GM12875 (cell line): Measurements from ENCODE around the gene OIT3.

Source experiments
- H3K4me3 ChIP-seq: one replicate; pipeline ENCODE4 v1.5.1; 2011; ENCODE audit warnings: low read depth, low read length, control low read depth
- TF ChIP-seq, protein P1 (sequence below): IDR thresholded peaks from 2 replicates; pipeline ENCODE4 v1.5.1; 2011; ENCODE audit warnings: low read depth, mild to moderate bottlenecking, control low read depth, inconsistent platforms, low read length, moderate library complexity, borderline replicate concordance; ENCODE audit not compliant: insufficient read depth

The OIT3 gene

DNA sequence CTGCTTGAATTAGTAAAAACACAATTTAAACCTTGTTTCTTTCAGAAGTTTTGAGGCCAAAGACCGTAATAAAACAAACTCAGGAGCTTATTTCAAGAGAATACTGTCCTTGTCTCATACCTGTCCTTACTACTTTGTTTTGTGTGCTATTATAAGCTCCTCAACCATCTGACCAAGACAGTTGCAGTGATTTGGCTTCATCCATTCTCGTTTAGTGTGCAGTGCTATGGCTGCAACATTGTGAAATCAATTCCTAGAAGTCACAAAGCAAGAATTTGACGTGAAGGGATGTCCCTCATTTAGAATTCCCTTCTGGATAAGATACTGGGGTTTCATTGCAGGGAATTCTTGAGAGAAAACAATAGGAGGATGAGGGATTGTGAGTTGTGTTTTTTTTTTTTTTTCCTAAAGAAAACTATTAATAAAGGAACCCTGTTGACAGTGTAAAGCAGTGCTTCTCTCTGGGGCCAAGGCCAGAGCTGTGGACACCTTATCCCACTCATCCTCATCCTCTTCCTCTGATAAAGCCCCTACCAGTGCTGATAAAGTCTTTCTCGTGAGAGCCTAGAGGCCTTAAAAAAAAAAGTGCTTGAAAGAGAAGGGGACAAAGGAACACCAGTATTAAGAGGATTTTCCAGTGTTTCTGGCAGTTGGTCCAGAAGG lies at the start of gene OIT3:
TSS of gene OIT3 (plus strand) at position 604 of the 663 bp plus-strand sequence. CDS start 60 bp downstream, outside the sequence.
- TF ChIP-seq, protein P1, sequence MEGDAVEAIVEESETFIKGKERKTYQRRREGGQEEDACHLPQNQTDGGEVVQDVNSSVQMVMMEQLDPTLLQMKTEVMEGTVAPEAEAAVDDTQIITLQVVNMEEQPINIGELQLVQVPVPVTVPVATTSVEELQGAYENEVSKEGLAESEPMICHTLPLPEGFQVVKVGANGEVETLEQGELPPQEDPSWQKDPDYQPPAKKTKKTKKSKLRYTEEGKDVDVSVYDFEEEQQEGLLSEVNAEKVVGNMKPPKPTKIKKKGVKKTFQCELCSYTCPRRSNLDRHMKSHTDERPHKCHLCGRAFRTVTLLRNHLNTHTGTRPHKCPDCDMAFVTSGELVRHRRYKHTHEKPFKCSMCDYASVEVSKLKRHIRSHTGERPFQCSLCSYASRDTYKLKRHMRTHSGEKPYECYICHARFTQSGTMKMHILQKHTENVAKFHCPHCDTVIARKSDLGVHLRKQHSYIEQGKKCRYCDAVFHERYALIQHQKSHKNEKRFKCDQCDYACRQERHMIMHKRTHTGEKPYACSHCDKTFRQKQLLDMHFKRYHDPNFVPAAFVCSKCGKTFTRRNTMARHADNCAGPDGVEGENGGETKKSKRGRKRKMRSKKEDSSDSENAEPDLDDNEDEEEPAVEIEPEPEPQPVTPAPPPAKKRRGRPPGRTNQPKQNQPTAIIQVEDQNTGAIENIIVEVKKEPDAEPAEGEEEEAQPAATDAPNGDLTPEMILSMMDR, result no peak
- no peak within 1 kb of the TSS for H3K4me3 ChIP-seq

GRCh38 chr10:72846238-72846637 lies 47.3 kb upstream of the OIT3 start:
- H3K4me3 ChIP-seq, result no peak overlapping the region
- TF ChIP-seq, protein P1, result no peak

- no peak overlapping the region for H3K4me3 ChIP-seq
- TF ChIP-seq, protein P1, result no peak
These were observed 45.9 kb upstream of the OIT3 start for GRCh38 chr10:72847681-72848080.

- no peak overlapping the region for H3K4me3 ChIP-seq
- TF ChIP-seq, protein P1, result no peak
These were observed 42.7 kb upstream of the OIT3 start for GRCh38 chr10:72850861-72851260.

DNA sequence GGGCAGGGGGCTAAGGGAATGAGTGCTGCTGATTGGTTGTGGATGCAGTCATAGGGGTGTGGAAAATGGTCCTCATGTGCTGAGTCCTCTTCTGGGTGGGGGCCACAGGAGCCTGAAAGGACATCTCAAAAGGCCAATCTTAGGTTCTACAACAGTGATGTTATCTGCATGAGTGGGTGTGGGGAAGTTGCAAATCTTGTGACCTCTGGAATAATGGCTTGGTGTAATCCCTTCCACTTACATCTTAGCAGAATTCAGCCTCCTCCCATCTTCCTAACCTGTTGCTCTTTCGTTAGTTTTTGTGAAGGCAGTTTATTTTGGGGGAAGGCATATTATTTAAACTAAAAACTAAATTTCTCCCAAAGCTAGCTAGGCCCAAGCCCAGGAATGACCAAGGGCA lies 42.0 kb upstream of the OIT3 start:
- no peak overlapping the region for H3K4me3 ChIP-seq
- TF ChIP-seq, protein P1, result no peak

DNA sequence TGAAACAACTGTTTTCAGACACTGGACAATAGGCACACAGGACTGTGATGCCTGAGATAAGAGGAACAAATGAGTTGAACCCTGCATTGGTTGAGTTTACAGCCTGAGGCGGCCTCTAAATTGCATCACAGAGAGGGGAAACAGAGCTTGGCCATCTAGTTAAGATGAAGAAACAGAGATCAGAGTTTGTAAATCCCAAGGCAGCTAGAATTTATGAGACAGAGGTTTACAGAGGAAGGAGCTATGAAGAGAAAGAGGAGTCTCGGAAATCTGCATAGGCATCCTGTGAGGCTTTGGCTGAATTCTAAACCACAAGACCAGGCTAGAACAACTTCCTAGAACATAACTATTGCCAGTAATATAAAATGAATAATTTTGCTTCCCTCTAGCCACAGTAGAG lies 41.0 kb upstream of the OIT3 start:
- TF ChIP-seq, protein P1, result no peak
- no peak overlapping the region for H3K4me3 ChIP-seq

- H3K4me3 ChIP-seq, result no peak overlapping the region
- TF ChIP-seq, protein P1, result no peak
These were observed 38.4 kb upstream of the OIT3 start for GRCh38 chr10:72855129-72855528.
